AG09319 (cell line): ENCODE data around the gene AMACR.

ENCODE experiments used
- DNase-seq: peaks from one replicate; pipeline ENCODE4 v3.0.0-alpha.2; 2010; ENCODE audit warnings: low read depth; ENCODE audit errors: extremely low read depth
- CTCF ChIP-seq: IDR thresholded peaks from 2 replicates; pipeline ENCODE4 v1.5.1; 2011; ENCODE audit warnings: low read depth, mild to moderate bottlenecking, inconsistent platforms, low read length, moderate library complexity

Gene AMACR

GRCh38 chr5:33995865-33996264 is 12.0 kb downstream of the AMACR start:
- no peak for TF ChIP-seq CTCF
- DNase-seq, result no peak

GRCh38 chr5:33994845-33995244 is 13.0 kb downstream of the AMACR start:
- peak; percentile 79 for DNase-seq
- TF ChIP-seq CTCF, result peak; percentile 18

GRCh38 chr5:33992864-33993263 is 15.0 kb downstream of the AMACR start:
- DNase-seq, result no peak
- no peak for TF ChIP-seq CTCF

- DNase-seq, result no peak
- TF ChIP-seq CTCF, result no peak
These were observed 22.4 kb downstream of the AMACR start for GRCh38 chr5:33985447-33985846.

GRCh38 chr5:33984671-33985124 is 23.2 kb downstream of the AMACR start, which contains the start of gene SLC45A2:
SLC45A2 (minus strand) TSS chr5:33984693; CDS start chr5:33984583, 110 bp downstream.
- DNase-seq, result no peak
- TF ChIP-seq CTCF, result no peak

- no peak for TF ChIP-seq CTCF
- DNase-seq, result no peak
These were observed 23.7 kb downstream of the AMACR start for GRCh38 chr5:33984178-33984577.

GRCh38 chr5:33981408-33982162 is 26.3 kb downstream of the AMACR start:
- TF ChIP-seq CTCF, result no peak
- DNase-seq, result peak; percentile 34
